Motor neuron (in vitro differentiated cells): Measurements from ENCODE around the gene FYN. TPM values are rescaled to one million over a fixed set of nuclear protein-coding genes. Genes with fewer than 3 reads are reported as not detected.

Experiments
- ATAC-seq, 8 experiments: fragments of 200-7000 bp; cut with Tn5 transposase; replicated peaks in 6 of 8; 2 replicates each; pipeline ENCODE4 v1.8.0; 2021; ENCODE audit warnings: mild to moderate bottlenecking in 8 of 8, moderate library complexity in 8 of 8
- H3K27ac ChIP-seq, 2 donors: fragments of 250-450 bp; sonication (Bioruptor Pico); 2 replicates each; pipeline ENCODE4 v1.9.0; 2021; ENCODE audit warnings: antibody characterized with exemption in 2 of 2, mild to moderate bottlenecking in 2 of 2, moderate library complexity in 1 of 2
- H3K4me1 ChIP-seq, 2 donors: fragments of 250-450 bp; sonication (Bioruptor Pico); replicated peaks in 1 of 2; 2 replicates each; pipeline ENCODE4 v1.6.1; 2021; ENCODE audit warnings: antibody characterized with exemption in 2 of 2, mild to moderate bottlenecking in 2 of 2, moderate library complexity in 1 of 2
- H3K4me3 ChIP-seq, 5 donors: fragments of 250-450 bp; sonication (Bioruptor Pico); 2 replicates each; pipeline ENCODE4 v1.9.0; 2021; ENCODE audit warnings: antibody characterized with exemption in 5 of 5, mild to moderate bottlenecking in 5 of 5, moderate library complexity in 4 of 5
- WGBS, 10 experiments: fragments of 450-650 bp; shearing (Covaris generic); methylation state at CpG; one replicate each; pipeline ENCODE4 v1.0.0; 2022; 5-methylcytosine and 5-hydroxymethylcytosine counted together
- in situ Hi-C, 9 experiments: fragments of 400-800 bp; cut with MboI; loops; one replicate each; pipeline ENCODE4 v1.15.0; 2021; ENCODE audit warnings: low sequenced_read_pairs in 9 of 9, low pct_unique_long_range_greater_than_20kb in 2 of 9; ENCODE audit not compliant: unreplicated experiment in 9 of 9
- total RNA-seq, 8 experiments: library from RNA; unstranded; fragments of 300-600 nt; gene quantifications; 2 replicates each; pipeline versions ENCODE4 v1.2.3 to v1.2.4, GENCODE V29; 2022

The FYN gene
- total RNA-seq, 8 experiments from 2014 or later, result 4.9 to 237 (median 111) TPM

DNA sequence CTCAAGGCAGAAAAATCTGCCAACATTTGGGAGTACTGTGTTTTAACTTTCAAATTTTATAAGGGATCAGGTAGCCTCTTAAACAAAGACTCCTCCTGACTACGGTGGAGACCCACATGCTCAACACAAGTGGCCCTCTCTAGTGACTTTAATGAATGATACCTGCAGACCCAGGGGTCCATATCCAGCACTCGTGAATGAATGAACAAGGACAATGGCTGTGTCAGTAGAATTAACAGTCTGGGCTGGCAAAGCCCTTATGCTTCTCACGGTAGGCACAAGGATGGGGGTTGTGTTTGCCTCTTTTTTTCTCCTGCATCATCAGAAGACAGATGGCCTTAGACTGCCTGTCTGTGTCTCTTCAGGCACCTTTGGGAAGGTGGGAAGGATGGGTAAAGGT lies 154.9 kb downstream of the FYN start:
- H3K27ac ChIP-seq, result no peak overlapping the region
- in situ Hi-C loops, result loop anchor here in 8 of 9 experiments (10.0 to 25.0 kb wide), 4 partner anchors 269 to 319 kb away; no protein-coding TSS in a partner anchor
- no peaks in the 10 kb centered on the region for H3K4me1 ChIP-seq
- no peak for ATAC-seq
- WGBS, 10 experiments, result 39 to 100% (median 67%) methylated on average over 1 to 3 of the region's 3 CpGs; no CpG with 5 or more reads in 3 of the 10 experiments
- no peak overlapping the region for H3K4me3 ChIP-seq

- no peak overlapping the region for H3K4me3 ChIP-seq
- H3K27ac ChIP-seq, result no peak overlapping the region
- H3K4me1 ChIP-seq, result no peaks in the 10 kb centered on the region
- WGBS, 10 experiments, result 90 to 100% (median 100%) methylated on average over 1 to 4 of the region's 4 CpGs; no CpG with 5 or more reads in 4 of the 10 experiments
- in situ Hi-C loops, result loop anchor here in 8 of 9 experiments (10.0 to 25.0 kb wide), 4 partner anchors 270 to 320 kb away; no protein-coding TSS in a partner anchor
- no peak for ATAC-seq
Observed at GRCh38 chr6:111717621-111718020, 155.6 kb downstream of the FYN start.

- WGBS, 10 experiments, result 75 to 100% (median 88%) methylated on average over 1 to 3 of the region's 3 CpGs; no CpG with 5 or more reads in 1 of the 10 experiments
Observed at GRCh38 chr6:111716325-111716724, 156.9 kb downstream of the FYN start.

DNA sequence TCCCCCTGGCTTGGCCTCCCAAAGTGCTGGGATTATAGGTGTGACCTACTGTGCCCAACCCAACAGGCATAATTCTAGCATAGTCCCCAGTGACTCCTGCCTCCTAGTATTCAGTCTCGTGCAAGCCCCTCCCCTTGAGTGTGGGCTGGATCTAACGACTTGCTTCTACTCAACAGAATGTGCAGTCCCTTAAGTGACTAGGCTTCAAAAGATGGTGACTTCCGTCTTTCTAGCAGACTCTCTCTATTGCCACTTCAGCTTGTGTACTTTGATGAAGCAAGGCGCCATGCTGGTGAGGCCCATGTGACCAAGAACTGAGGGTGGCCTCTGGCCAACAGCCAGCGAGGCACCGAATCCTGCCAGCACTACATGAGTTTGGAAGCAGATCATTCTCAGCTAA lies 157.9 kb downstream of the FYN start:
- in situ Hi-C loops, result loop anchor here in 8 of 9 experiments (10.0 to 25.0 kb wide), 4 partner anchors 272 to 322 kb away; no protein-coding TSS in a partner anchor
- no peak overlapping the region for H3K4me3 ChIP-seq
- WGBS, 10 experiments, result 48 to 100% (median 87%) methylated on average over 1 to 5 of the region's 6 CpGs; no CpG with 5 or more reads in 3 of the 10 experiments
- H3K27ac ChIP-seq, result no peak overlapping the region
- peaks cover 13 to 21% of the 10 kb centered on the region in 2 donors for H3K4me1 ChIP-seq
- ATAC-seq, result no peak

More at GRCh38 chr6:111716325-111716724, 156.9 kb downstream of the FYN start:
- ATAC-seq, result no peak
- Histone ChIP-seq H3K4me3 (no peak overlapping the region), H3K27ac (no peak overlapping the region), H3K4me1 (peaks cover 7 to 11% of the 10 kb centered on the region in 2 donors)
- in situ Hi-C loops, result loop anchor here in 8 of 9 experiments (10.0 to 25.0 kb wide), 4 partner anchors 271 to 321 kb away; no protein-coding TSS in a partner anchor

GRCh38 chr6:111714416-111715270 lies 158.6 kb downstream of the FYN start:
- Histone ChIP-seq H3K4me3 (no peak overlapping the region), H3K4me1 (peaks cover 16 to 25% of the 10 kb centered on the region in 2 donors), H3K27ac (no peak overlapping the region)
- in situ Hi-C loops, result loop anchor here in 8 of 9 experiments (10.0 to 25.0 kb wide), 4 partner anchors 273 to 323 kb away; no protein-coding TSS in a partner anchor
- WGBS, 10 experiments, result 62 to 100% (median 85%) methylated on average over 1 to 10 of the region's 10 CpGs; no CpG with 5 or more reads in 1 of the 10 experiments
- ATAC-seq, result no peak

- Histone ChIP-seq H3K4me1 (peaks cover 16 to 25% of the 10 kb centered on the region in 2 donors), H3K27ac (no peak overlapping the region), H3K4me3 (no peak overlapping the region)
- no peak for ATAC-seq
- in situ Hi-C loops, result loop anchor here in 8 of 9 experiments (10.0 to 25.0 kb wide), 4 partner anchors 273 to 323 kb away; no protein-coding TSS in a partner anchor
- WGBS, 10 experiments, result 50 to 100% (median 94%) methylated on average over 1 to 4 of the region's 4 CpGs; no CpG with 5 or more reads in 2 of the 10 experiments
Observed at GRCh38 chr6:111713811-111714210, 159.4 kb downstream of the FYN start.

- in situ Hi-C loops, result loop anchor here in 8 of 9 experiments (10.0 to 25.0 kb wide), 4 partner anchors 274 to 324 kb away; no protein-coding TSS in a partner anchor
- no peak overlapping the region for H3K27ac ChIP-seq
- 82% methylated on average over 2 of the region's 2 CpGs; no CpG with 5 or more reads in 9 of the 10 experiments for WGBS, 10 experiments
- H3K4me3 ChIP-seq, result no peak overlapping the region
- ATAC-seq, result no peak
- H3K4me1 ChIP-seq, result peaks cover 16 to 25% of the 10 kb centered on the region in 2 donors
Observed at GRCh38 chr6:111713236-111713635, 160.0 kb downstream of the FYN start.

DNA sequence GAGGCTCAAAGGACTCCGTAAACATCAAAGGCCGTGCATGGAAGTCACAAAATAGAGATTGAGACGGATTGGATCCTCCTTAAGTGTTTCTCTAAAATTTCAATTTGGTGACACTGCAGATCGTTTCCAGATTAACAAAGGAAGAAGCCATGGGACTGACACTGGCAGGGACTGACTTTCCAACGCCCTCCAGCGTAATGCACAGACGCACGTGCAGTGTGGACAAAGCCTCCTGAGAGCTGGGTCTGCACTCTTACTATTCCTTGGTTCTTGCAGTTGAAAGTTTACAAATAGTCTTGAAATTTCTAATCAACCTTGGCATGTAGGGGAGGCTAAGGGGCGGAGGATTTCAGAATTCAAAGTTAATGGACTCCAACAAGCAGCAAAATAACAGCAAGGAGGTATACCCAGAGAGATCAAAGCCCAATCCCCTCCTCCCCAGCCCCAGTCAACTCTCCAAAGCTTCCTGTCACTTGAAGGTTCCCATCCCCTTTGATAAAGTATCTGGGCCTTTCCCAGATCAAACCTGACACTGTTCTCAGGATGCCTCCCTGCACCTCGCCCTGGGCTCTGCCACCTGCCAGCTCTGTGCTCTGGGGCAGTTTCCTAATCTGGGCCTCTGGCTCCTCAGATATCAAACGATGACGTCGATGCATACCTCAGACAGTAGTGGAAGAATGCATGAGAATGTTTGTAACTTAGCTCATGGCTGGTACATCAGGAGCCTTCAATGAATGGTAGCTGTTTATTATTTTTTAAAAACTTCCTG lies 161.1 kb downstream of the FYN start:
- Histone ChIP-seq H3K4me3 (no peak overlapping the region), H3K4me1 (peaks cover 16 to 25% of the 10 kb centered on the region in 2 donors), H3K27ac (peak overlapping the region in 1 of 2 donors; percentile 26)
- 38 to 89% (median 70%) methylated on average over 4 to 11 of the region's 13 CpGs; no CpG with 5 or more reads in 2 of the 10 experiments for WGBS, 10 experiments
- in situ Hi-C loops, result loop anchor here in 8 of 9 experiments (10.0 to 25.0 kb wide), 4 partner anchors 275 to 325 kb away; no protein-coding TSS in a partner anchor
- peak in 3 of 8 experiments; percentile 42 to 47 (median 42) for ATAC-seq

- H3K27ac ChIP-seq, result peak overlapping the region; percentile 26 to 35
- WGBS, 10 experiments, result 0 to 72% (median 44%) methylated on average over 1 to 7 of the region's 7 CpGs
- ATAC-seq, result peak; percentile 37 to 91 (median 84)
- H3K4me1 ChIP-seq, result peaks cover 16 to 25% of the 10 kb centered on the region in 2 donors
- H3K4me3 ChIP-seq, result no peak overlapping the region
- in situ Hi-C loops, result loop anchor here in 8 of 9 experiments (10.0 to 25.0 kb wide), 4 partner anchors 276 to 326 kb away; no protein-coding TSS in a partner anchor
Observed at GRCh38 chr6:111711476-111711875, 161.8 kb downstream of the FYN start.

GRCh38 chr6:111710911-111711310 lies 162.3 kb downstream of the FYN start:
- WGBS, 10 experiments, result 42 to 93% (median 70%) methylated on average over 1 to 4 of the region's 4 CpGs; no CpG with 5 or more reads in 3 of the 10 experiments
- Histone ChIP-seq H3K27ac (peak overlapping the region in 1 of 2 donors; percentile 26), H3K4me3 (no peak overlapping the region), H3K4me1 (peaks cover 16 to 25% of the 10 kb centered on the region in 2 donors)
- ATAC-seq, result peak in 2 of 8 experiments; percentile 7 to 16
- in situ Hi-C loops, result loop anchor here in 8 of 9 experiments (10.0 to 25.0 kb wide), 4 partner anchors 276 to 326 kb away; no protein-coding TSS in a partner anchor

GRCh38 chr6:111710439-111710838 lies 162.8 kb downstream of the FYN start:
- in situ Hi-C loops, result loop anchor here in 8 of 9 experiments (10.0 to 25.0 kb wide), 4 partner anchors 277 to 327 kb away; no protein-coding TSS in a partner anchor
- Histone ChIP-seq H3K4me1 (peaks cover 16 to 25% of the 10 kb centered on the region in 2 donors), H3K4me3 (no peak overlapping the region), H3K27ac (no peak overlapping the region)
- WGBS, 10 experiments, result 83 to 100% (median 94%) methylated on average over 2 of the region's 2 CpGs; no CpG with 5 or more reads in 1 of the 10 experiments
- no peak for ATAC-seq
